Measurements from ENCODE around the gene NOXO1.
A peak's percentile ranks its signal among the peaks of the same experiment; 100 is the strongest.

The NOXO1 gene, protein sequence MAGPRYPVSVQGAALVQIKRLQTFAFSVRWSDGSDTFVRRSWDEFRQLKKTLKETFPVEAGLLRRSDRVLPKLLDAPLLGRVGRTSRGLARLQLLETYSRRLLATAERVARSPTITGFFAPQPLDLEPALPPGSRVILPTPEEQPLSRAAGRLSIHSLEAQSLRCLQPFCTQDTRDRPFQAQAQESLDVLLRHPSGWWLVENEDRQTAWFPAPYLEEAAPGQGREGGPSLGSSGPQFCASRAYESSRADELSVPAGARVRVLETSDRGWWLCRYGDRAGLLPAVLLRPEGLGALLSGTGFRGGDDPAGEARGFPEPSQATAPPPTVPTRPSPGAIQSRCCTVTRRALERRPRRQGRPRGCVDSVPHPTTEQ

DNA sequence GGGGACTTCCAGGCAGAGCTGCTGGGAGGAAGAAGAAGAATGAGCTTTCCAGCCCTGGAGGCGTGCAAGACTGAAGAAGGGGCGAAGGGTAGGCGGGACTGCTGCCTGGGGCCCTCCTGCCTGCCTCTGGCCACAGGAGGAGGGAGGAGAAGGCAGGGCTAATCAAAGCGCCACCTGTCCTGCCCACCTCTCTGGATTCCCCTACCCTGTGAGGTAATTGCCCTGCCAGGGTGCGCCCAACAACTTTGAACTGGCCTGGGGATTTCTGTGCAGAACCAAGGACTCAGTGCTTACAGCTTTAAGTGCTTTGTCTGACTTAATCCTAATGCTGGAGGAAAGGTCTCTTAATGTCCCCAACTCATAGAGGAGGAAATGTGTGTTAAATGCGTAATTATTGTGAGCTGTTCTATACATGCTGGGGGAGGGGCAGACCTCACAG is at the start of gene NOXO1:
Gene NOXO1 (minus strand): TSS at position 72 of the 439 bp plus-strand sequence. CDS start 290 bp downstream, outside the sequence.
- DNase-seq (ENCODE audit: low read depth in 3 of 3), result no peak

DNA sequence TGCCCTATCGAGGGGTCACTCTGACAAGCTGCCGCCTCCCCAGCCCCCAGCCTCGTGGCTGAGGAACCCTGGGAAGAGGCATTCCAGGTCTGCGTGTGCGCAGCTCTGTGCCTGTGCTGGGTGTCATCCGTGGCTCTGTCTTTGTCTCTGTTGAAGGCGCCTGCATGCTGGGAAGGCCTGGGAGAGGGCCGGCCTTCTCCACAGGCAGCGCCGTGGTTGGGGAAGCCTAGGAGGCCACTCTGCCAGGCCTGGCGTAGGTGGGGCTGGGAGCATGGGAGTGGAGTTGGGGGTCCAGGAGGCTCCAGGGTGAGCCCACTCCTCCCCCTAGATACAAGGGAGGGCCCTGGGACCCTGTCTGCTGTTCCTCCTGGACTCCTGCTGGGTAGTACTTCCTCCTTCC is 48.8 kb upstream of the NOXO1 start:
- DNase-seq (ENCODE audit: low read depth in 3 of 3), result no peak

DNA sequence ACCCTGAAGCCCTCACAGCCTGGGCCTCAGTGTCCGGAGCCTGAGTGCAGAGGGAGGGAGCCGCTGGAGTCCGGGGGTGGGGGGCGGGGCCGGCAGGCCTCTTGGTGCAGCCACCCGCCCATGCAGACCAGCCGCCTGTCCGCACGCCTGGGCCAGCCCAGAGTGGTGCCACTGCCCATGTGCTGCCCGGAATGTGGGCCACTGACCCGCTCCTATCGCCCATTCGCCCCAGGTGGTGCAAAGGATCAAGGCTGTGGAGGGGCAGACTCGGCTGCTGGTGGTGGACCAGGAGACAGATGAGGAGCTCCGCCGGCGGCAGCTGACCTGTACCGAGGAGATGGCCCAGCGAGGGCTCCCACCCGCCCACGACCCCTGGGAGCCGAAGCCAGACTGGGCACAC is 48.1 kb upstream of the NOXO1 start:
- no peak for DNase-seq (ENCODE audit: low read depth in 3 of 3)

DNA sequence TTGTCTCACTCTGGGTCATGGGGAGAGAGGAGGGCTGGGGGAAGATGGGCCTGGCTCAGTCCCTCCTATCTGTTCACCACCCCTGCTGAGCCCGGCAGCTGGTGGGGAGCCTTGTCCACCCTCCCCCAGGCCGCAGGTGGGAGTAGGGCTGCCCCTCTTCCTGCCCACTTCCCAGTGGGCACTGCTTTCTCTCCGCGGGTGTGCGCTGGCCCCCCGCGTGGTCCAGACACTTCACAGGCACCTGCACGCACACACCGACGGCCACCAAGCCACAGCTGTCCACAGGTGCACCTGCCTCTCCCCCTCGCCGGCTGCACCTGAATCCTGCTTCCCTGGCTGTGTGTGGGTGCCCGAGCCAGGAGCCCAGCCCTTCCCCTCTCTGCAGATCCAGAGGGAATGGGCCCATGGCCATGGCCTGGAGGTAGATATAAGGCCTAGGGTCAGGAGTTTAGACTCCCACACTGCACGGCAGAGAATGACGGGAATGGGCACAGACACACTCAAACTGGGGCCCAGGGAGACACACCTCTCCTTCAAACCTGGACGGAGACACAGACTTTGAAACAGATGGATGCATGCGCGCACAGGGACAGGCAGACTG is 47.5 kb upstream of the NOXO1 start:
- no peak for DNase-seq (ENCODE audit: low read depth in 3 of 3)

DNA sequence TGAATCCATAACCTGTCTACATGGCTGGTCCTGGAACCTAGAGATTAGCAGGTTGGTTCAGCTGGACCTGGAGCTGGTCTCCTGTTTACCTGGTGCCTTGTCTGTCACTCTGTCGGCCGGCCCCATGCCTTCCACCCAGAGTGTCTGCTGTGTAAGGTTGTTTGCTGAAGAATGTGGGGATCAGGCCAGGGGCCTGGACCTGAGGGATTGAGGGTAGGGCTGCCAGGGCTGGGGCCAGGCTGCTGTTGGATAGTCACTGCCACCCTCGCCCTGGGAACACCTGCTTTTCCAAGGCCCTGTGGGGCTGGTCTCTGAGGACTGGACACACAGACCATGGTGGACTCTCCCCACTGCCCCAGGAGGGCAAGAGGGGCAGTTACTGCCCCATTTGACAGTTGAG is 46.9 kb upstream of the NOXO1 start:
- DNase-seq (ENCODE audit: low read depth in 3 of 3), result no peak

DNA sequence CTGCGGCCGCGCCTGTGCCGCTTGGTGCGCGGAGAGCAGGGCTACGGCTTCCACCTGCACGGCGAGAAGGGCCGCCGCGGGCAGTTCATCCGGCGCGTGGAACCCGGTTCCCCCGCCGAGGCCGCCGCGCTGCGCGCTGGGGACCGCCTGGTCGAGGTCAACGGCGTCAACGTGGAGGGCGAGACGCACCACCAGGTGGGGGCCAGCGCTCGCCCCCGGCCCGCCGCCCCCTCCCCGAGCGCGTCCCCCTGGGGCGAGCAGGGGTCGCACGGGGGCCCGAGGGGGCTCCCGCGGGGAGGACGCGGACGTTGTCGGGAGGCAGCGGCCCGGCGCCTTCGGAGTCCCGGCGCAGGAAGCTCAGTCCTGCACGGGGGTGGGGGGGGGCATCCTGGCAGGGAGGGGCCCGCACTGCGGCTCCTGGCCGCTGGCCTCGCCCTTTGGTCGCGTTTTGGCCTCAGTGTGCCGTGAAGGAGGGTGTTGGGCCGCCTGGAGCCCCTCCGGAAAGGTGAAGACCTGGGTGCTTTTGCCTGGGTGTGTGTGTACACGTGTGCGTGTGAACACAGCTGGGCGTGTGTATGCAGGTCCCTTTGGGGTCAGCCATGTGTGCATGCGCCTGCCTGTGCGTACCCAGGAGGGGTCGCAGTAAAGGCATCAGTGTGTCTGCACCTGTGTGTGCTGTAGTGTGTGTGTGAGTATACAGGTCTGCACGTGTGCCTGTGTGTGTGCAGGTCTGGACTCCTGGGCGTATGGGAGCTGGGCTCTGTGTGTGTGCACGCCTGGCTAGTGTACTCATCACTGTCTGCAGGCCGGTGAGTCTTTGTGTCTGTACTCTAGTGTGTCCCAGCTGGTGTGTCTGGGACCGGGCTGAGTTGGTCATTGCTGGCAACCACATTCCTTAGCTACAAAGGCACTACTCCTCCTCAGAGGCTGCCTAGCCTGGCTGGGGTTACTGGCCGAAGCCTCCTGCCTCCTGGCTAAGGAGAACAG is 46.0 kb upstream of the NOXO1 start:
- DNase-seq (ENCODE audit: low read depth in 3 of 3), result no peak

DNA sequence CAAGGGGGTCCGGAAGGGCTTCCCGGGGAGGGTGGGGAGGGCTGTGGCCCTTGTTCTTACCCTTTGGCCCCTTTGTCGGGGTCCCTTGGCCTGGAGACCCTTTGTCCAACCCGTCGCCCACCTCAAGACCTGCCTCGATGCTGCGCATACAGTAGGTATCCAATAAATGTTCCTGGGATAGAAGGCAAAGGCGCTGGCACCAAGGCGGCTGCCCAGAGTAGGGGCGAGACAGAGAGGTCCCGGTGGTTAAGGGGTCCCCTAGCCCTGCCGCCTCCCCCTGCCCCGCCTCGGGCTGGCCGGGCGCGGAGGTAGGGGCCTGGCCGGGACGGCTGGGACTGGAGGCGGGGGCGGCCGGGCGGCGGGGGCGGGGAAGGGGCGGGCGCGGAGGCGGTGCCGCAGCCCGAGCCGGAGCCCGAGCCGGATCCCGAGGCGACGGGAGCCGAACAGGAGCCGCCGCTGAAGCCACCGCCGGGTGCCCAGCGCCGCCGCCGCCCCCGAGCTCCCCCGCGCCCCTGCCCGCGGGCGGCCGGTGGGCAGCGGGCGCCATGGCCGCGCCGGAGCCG is 45.3 kb upstream of the NOXO1 start, which contains the start of gene NHERF2:
Gene NHERF2 (plus strand): TSS at position 442 of the 563 bp plus-strand sequence. CDS start 104 bp downstream, at position 546.
- DNase-seq (ENCODE audit: low read depth in 3 of 3), result no peak

DNA sequence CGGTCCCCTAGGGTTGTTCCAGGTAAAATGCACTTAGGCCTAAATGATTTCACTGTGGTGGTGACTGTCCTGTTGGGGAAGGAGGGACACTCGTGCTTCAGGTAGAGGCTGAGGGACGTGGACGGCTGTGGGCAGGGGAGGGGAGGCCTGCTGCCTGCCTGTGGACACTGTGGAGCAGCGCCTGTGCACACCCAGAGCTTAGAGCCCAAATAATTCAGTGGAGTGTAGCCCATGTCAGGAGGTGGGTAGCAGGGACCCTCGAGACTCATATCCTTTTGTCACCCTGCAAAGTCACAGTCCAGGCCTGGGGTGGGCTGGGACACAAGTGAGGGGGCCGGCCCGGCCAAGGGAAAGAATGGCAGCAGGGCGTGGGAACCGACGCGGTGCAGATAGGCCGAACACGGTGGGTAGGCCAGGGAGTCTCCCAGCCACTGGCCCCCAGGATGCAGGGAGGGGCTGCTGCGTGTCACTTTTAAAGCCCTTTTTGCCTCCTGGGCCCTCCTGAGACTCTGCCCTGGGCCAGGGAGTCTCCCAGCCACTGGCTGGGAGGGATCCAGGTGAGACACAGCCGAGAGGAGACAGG is 44.7 kb upstream of the NOXO1 start:
- no peak for DNase-seq (ENCODE audit: low read depth in 3 of 3)

DNA sequence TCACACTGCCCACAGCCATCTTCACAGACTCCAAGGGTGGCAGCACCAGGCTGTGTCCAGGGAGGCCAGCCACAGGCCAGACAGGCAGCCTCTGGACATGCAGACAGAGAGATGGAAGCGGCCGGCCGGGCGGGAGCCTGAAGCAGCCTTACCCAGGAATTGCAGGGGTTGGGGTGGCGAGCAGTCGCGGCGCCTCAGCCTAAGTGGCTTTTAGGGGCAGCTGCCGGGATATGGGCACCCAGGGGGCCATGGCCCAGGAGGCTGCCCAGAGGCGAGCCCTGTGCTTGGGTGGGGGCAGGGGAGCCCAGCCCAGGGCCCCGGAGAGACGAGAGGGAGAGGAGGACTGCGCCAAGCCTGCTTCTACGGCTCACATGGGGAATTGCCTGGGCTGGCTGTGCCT is 44.0 kb upstream of the NOXO1 start:
- DNase-seq (ENCODE audit: low read depth in 3 of 3), result no peak

DNA sequence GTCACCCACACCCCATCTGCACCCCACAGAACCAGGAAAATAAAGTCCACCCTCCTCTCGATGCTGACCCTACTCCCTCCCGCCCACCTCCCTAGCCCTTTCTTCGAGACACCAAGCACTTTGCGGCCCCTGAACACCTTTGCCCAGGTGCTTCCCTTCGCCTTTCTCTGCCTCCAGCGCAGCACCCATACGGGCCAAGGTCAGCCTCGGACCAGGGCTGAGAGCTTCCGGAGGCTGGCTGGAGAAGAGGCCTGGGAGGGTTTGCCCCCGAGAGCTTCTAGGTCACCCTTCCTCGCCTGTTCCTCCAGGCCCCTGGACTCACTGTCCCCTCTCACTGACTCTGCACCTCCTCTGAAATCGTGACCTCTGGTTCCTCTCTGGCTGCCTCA is 42.8 kb upstream of the NOXO1 start:
- no peak for DNase-seq (ENCODE audit: low read depth in 3 of 3)

DNA sequence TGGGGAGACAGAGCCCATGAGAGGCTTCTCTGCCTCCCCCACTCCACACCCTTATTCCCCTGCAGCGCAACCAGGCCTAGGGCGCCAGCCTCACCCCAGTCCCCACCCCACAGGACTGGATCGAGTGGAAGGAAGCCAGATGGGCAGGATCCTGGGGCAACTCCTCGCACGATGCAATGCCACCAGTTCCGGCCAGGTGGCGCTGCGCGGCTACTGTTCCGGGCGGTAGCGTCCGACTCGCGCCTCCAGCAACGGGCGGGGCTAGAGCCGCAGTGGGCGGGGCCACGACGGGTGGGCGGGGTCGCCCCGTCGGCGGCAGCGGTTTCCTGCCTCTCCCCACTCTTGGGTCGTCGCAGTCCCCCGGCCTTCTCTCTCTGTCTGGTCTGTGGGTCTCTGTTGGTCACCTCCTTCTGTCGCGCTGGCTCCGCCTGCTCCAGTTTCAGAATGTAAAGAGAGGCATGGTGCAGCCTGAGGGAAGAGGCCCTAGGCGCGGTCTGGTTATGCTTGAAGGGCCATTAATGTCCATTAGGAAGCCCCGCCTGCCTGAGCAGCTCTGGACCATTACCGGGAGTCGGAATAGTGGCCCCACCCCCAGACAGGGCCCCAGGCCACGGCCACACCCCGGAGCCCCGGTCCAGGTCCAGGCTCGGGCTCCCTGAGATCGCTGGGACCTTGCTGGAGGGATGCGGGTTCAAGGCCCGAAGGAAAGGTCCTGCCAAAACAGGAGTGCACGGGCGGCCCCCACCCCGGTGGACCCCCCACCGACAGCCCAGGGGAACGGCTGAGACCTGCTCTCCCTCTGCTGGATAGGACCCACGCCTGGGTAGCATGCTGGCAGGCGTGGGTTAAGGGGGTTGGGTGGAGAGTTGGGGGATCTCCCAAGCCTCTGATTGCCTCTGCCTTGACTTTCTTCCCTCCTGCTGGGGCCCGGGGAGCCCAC is 42.1 kb upstream of the NOXO1 start:
- DNase-seq (ENCODE audit: low read depth in 3 of 3), result peak; percentile 85 to 95 (median 92)

DNA sequence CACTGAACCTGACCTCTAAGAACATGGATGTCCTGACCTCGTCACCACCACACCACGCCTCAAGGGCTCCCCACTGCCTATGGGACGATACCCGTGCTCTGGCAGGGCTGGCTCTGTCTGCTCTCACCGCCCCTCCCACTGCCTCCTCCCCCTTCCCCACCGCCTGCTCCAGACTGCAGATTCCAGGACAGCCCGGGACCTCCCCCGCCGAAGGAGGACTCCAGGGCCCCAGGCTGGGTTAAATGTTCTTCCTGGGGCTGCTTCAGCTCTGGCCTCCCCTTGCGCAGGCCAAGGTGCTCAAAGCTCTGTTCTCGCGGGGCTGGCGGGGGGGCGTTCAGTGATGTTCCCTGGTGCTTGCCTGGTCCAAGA is 41.4 kb upstream of the NOXO1 start:
- no peak for DNase-seq (ENCODE audit: low read depth in 3 of 3)

DNA sequence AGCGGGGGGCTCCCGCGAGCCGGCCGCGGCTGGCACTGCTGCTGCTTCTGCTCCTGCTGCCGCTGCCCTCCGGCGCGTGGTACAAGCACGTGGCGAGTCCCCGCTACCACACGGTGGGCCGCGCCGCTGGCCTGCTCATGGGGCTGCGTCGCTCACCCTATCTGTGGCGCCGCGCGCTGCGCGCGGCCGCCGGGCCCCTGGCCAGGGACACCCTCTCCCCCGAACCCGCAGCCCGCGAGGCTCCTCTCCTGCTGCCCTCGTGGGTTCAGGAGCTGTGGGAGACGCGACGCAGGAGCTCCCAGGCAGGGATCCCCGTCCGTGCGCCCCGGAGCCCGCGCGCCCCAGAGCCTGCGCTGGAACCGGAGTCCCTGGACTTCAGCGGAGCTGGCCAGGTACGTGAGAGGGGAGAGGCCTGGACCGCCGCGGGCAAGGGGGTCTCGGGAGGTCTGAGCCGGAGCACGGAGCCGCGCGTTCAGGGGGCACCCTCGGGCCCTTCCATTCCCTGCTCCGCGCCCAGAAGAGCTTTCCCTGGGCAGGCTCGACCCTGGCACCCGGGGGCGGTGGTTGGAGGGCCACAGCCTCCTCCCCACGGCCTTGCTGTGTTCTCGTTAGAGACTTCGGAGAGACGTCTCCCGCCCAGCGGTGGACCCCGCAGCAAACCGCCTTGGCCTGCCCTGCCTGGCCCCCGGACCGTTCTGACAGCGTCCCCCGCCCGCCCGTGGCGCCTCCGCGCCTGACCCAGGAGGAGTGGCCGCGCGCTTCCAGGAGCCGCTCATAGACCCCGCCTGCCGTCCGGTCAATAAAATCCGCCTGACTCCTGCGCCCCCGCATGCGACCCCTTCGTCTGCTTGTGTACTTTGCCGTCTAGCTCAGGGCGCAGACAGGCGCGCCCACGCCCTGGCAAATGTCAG is 38.9 kb upstream of the NOXO1 start:
- DNase-seq (ENCODE audit: low read depth in 3 of 3), result no peak

DNA sequence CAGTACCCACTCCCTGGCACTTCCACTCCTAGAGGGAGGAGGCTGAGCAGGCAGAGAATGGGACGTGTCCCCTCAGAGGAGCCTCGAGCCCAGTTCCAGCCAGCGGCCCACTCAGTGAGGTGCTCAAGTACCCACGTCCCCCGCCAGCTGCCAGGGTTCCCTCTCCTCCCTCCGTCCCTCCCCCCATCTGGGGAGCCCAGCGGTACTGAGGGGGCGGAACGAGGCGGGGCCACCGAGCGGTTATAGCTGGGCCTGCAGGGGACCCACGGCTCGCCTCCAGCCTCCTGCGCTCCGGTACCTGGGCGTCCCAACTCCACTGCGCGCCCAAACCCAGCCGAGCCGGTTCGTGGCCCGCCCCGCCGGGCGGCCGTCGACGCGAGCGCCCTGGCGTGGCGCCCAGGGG is 38.2 kb upstream of the NOXO1 start, which contains the start of gene NPW:
Gene NPW (plus strand): TSS at position 268 of the 403 bp plus-strand sequence.
- no peak for DNase-seq (ENCODE audit: low read depth in 3 of 3)

DNA sequence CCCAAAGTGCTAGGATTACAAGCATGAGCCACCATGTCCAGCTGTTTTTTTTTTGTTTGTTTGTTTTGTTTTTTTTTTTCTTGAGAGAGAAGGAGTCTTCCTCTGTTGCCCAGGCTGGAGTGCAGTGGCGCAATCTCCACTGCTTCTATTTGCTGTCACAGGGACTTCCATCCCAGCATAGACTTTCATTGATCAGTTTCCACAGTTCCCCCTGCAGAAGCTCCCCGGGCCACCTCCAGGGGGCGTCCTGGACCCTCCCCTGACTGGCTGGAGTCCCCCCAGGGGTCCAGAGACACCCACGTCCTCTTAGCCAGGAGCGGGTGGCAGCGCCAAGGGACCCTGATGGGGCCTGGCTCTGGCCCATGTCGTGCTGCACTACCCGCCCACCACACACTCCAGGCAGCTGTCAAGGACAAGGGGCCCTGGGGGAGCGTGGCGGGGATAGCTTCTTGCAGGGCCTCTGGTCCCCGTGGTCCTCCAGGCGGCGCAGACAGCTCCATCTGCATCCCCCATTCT is 35.2 kb upstream of the NOXO1 start:
- DNase-seq (ENCODE audit: low read depth in 3 of 3), result no peak

DNA sequence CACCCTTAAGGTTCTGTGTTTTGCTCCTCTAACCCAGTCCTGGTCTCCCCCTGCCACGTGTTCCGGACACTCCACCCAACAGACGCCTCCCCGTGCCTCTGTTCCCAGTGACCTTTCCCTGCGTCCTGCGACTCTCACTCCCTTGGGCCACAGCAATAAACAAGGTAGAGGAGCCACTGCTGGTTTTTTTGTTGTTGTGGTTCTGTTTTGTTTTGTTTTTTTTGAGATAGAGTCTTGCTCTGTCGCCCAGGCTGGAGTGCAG is 34.6 kb upstream of the NOXO1 start:
- no peak for DNase-seq (ENCODE audit: low read depth in 3 of 3)

DNA sequence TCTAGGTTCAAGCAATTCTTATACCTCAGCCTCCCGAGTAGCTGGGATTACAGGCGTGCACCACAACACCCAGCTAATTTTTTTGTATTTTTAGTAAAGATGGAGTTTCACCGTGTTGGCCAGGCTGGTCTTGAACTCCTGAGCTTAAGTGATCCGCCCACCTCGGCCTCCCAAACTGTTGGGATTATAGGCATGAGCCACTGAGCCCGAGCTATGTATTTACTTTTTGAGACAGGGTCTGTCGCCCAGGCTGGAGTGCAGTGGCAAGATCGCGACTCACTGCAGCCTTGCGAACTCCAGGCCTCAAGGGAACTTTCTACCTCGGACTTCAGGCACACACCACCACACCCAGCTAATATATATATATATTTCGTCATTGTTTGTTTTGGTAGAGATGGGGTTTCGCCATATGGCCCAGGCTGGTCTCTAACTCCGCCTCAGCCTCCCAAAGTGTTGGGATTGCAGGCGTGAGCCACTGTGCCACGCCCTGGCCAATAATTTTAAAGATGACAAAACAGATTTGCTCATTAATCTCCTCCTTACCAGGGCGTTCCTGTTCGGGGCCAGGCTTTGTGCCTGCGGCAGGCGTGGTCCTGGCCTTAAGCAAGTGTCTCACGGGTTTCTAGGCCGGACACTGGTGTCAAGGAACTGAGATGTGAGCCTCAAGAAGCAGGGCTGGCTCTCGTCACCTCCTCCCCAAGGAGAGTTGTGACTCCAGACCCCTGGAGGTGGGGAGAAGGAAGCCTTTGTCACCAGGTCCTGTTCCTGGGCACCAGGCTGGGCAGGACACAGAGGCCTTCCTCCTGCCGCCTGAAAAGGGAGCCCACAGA is 34.1 kb upstream of the NOXO1 start:
- no peak for DNase-seq (ENCODE audit: low read depth in 3 of 3)

DNA sequence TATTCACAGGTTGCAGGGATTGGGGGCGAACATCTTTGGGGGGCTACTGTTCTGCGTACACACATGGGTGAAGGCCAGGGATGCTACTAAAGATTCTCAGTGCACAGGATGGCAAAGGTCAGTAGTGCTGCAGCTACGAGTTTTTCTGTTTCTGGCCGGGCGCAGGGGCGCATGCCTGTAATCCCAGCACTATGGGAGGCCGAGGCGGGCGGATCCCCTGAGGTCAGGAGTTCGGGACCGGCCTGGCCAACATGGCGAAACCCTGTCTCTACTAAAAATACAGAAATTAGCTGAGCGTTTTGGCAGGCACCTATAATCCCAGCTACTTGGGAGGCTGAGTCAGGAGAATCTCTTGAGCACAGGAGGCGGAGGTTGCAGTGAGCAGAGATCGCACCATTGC is 32.3 kb upstream of the NOXO1 start:
- DNase-seq (ENCODE audit: low read depth in 3 of 3), result no peak

Measured in stimulated activated CD4-positive, alpha-beta T cell treated with anti-CD3 and anti-CD28 coated beads, TNF-alpha, amount 100 ng/mL, for 48 hours (primary cell).